HL-60/S4 treated with phorbol 12-myristate 13-acetate at 8.2 ng/mL for 4 days and 3 days (cell line): ENCODE measurements around the gene CYB5D1.

ENCODE experiments used
- in situ Hi-C: fragments of 300-500 bp; cut with MboI; formaldehyde crosslinking; loops from 2 replicates; pipeline ENCODE4 v1.15.0; 2022; ENCODE audit warnings: low sequenced_read_pairs

CYB5D1 gene

GRCh38 chr17:7842380-7843256 lies 15.2 kb upstream of the CYB5D1 start:
- in situ Hi-C loops, result loop anchor here (25.0 kb wide), 1 partner anchor 255 kb away; the partner anchor contains the start of genes CD68, MPDU1 and SOX15

DNA sequence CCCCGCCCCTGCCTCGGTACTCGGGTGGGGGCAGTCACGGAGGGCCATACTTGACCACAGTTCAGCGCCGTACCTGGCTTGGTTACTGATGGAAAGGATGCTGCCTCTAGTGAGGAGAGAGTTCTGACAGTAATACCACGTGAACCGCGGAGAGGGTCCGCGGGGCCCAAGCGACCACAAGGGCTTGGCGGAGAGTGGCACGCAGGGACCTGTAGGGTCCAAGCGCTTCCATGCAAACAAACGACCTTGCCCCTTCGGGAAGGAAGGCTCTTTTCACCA lies 14.6 kb upstream of the CYB5D1 start:
- in situ Hi-C loops, result loop anchor here (25.0 kb wide), 1 partner anchor 256 kb away; the partner anchor contains the start of genes CD68, MPDU1 and SOX15

GRCh38 chr17:7843536-7844291 lies 14.1 kb upstream of the CYB5D1 start:
- in situ Hi-C loops, result loop anchor here (25.0 kb wide), 1 partner anchor 256 kb away; the partner anchor contains the start of genes CD68, MPDU1 and SOX15

GRCh38 chr17:7844292-7845154 lies 13.3 kb upstream of the CYB5D1 start:
- in situ Hi-C loops, result loop anchor here (25.0 kb wide), 1 partner anchor 257 kb away; the partner anchor contains the start of genes CD68, MPDU1 and SOX15

- in situ Hi-C loops, result loop anchor here (25.0 kb wide), 1 partner anchor 258 kb away; the partner anchor contains the start of genes CD68, MPDU1 and SOX15
Measured at GRCh38 chr17:7845359-7846062, 12.3 kb upstream of the CYB5D1 start.

- in situ Hi-C loops, result loop anchor here (25.0 kb wide), 1 partner anchor 259 kb away; the partner anchor contains the start of genes CD68, MPDU1 and SOX15
Measured at GRCh38 chr17:7846063-7846735, 11.6 kb upstream of the CYB5D1 start.

DNA sequence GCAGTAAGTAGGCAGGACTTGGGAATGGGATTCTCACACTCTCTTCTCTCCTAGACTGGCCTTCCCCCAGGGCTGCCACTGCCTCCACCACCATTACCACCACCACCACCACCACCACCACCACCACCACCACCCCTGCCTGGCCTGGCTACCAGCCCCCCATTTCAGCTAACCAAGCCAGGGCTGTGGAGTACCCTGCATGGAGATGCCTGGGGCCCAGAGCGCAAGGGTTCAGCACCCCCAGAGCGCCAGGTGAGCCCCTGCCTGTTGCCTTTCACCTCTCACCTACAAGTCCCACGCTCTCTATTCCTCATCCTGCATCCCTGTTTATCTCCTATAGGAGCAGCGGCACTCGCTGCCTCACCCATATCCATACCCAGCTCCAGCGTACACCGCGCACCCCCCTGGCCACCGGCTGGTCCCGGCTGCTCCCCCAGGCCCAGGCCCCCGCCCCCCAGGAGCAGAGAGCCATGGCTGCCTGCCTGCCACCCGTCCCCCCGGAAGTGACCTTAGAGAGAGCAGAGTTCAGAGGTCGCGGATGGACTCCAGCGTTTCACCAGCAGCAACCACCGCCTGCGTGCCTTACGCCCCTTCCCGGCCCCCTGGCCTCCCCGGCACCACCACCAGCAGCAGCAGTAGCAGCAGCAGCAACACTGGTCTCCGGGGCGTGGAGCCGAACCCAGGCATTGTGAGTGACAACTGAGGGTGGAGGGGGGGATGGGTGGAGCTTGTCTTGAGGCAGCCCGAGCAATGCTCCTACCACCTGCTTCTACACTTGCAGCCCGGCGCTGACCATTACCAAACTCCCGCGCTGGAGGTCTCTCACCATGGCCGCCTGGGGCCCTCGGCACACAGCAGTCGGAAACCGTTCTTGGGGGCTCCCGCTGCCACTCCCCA lies 10.8 kb upstream of the CYB5D1 start:
- in situ Hi-C loops, result loop anchor here (25.0 kb wide), 1 partner anchor 260 kb away; the partner anchor contains the start of genes CD68, MPDU1 and SOX15

GRCh38 chr17:7848131-7848579 lies 9.6 kb upstream of the CYB5D1 start:
- in situ Hi-C loops, result loop anchor here (25.0 kb wide), 1 partner anchor 261 kb away; the partner anchor contains the start of genes CD68, MPDU1 and SOX15

DNA sequence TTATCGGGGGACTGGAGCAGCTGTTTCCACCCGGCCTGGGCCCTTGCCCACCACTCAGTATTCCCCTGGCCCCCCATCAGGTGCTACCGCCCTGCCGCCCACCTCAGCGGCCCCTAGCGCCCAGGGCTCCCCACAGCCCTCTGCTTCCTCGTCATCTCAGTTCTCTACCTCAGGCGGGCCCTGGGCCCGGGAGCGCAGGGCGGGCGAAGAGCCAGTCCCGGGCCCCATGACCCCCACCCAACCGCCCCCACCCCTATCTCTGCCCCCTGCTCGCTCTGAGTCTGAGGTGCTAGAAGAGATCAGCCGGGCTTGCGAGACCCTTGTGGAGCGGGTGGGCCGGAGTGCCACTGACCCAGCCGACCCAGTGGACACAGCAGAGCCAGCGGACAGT lies 9.1 kb upstream of the CYB5D1 start:
- in situ Hi-C loops, result loop anchor here (25.0 kb wide), 1 partner anchor 261 kb away; the partner anchor contains the start of genes CD68, MPDU1 and SOX15

DNA sequence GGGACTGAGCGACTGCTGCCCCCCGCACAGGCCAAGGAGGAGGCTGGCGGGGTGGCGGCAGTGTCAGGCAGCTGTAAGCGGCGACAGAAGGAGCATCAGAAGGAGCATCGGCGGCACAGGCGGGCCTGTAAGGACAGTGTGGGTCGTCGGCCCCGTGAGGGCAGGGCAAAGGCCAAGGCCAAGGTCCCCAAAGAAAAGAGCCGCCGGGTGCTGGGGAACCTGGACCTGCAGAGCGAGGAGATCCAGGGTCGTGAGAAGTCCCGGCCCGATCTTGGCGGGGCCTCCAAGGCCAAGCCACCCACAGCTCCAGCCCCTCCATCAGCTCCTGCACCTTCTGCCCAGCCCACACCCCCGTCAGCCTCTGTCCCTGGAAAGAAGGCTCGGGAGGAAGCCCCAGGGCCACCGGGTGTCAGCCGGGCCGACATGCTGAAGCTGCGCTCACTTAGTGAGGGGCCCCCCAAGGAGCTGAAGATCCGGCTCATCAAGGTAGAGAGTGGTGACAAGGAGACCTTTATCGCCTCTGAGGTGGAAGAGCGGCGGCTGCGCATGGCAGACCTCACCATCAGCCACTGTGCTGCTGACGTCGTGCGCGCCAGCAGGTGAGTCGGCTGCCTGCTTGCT lies 8.6 kb upstream of the CYB5D1 start:
- in situ Hi-C loops, result loop anchor here (25.0 kb wide), 1 partner anchor 262 kb away; the partner anchor contains the start of genes CD68, MPDU1 and SOX15

DNA sequence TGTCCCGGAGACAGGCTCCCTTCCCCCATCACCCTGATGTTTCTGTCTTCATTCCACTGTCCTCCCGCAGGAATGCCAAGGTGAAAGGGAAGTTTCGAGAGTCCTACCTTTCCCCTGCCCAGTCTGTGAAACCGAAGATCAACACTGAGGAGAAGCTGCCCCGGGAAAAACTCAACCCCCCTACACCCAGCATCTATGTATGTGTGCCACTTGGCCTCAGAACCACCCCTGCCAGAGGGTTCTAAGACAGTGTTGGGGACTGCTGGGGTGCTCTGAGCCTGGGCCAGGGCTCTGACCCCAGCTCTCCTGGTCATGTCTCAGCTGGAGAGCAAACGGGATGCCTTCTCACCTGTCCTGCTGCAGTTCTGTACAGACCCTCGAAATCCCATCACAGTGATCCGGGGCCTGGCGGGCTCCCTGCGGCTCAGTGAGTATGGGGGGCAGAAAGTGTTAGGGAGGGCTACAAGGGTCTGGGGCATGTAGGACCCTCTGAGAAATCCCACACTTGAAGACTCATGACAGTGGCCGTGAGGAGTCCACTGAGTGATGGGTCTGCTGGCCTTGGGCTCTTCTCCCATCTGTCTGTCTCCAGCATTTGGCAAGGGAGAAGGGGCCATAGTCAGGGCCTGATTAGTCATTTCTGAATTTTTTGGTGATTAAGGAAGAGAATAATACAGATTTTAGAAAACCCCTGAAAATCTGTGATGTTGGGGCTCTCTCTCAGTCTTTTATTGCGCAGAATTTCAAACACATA lies 7.9 kb upstream of the CYB5D1 start:
- in situ Hi-C loops, result loop anchor here (25.0 kb wide), 1 partner anchor 263 kb away; the partner anchor contains the start of genes CD68, MPDU1 and SOX15

DNA sequence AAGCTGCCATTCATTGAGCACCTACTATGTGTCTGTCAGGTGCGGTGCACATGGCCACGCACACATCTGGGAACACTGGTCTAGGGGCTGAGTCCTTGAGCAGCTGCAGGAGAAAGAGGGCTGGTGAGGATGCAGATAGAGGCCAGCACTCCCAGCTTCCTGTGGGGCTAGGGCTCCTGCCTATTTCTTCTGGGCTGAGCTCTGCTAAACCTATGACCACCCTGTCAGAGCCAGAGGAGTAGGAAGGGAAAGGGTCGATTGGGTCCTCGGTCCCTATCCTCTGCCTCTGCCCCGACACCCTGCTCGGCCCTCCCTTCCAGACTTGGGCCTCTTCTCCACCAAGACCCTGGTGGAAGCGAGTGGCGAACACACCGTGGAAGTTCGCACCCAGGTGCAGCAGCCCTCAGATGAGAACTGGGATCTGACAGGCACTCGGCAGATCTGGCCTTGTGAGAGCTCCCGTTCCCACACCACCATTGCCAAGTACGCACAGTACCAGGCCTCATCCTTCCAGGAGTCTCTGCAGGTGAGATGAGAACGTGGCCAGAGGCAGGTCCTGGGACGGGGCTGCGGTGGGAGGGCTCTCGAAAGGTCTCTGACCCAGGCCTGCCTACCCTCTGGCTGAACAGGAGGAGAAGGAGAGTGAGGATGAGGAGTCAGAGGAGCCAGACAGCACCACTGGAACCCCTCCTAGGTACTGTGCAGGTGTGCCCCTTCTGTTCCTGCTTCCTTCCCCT lies 6.9 kb upstream of the CYB5D1 start:
- in situ Hi-C loops, result no loop called here

GRCh38 chr17:7851438-7852261 lies 6.2 kb upstream of the CYB5D1 start:
- in situ Hi-C loops, result no loop called here

DNA sequence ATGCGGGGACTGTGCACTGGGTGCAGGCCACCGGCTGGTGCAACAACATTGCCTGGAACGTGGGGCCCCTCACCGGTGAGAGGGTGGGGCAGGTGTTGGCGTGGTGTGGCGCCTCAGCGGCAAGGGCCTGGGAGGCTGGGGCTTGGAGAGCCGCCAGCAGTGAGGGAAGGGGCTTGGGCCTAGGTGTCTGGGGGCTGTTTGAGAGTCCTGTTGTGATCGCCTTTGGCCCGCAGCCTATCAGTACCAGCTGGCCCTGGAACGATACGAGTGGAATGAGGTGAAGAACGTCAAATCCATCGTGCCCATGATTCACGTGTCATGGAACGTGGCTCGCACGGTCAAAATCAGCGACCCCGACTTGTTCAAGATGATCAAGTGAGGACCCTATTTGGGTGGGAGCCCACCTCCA lies 5.5 kb upstream of the CYB5D1 start:
- in situ Hi-C loops, result no loop called here
